ENCODE data around the gene C6orf62. TPM values are rescaled to one million over a fixed set of nuclear protein-coding genes. Genes with fewer than 3 reads are reported as not detected.

Gene C6orf62
- total and polyA plus RNA-seq, 2 donors (not counting 1 experiment from before 2014, with no cell fraction given), result 69.2 to 143 TPM

- H3K4me2 ChIP-seq (replicated peaks; ENCODE audit: low read depth, low read length, poor library complexity, severe bottlenecking), result peak overlapping the region; percentile 83
- H3K27ac ChIP-seq (ENCODE audit: low read length in 2 of 2), result peak overlapping the region; percentile 99
- peaks cover 52% of the 10 kb centered on the region for H3K79me2 ChIP-seq (ENCODE audit: control insufficient read depth, insufficient read depth, low read length)
- ATAC-seq (ENCODE audit: low read depth) (peak; percentile 18), DNase-seq (peak; percentile 89)
- no peaks in the 10 kb centered on the region for H3K27me3 Mint-ChIP-seq
- ChIA-PET CTCF (interaction anchor here (2.4 kb wide), 1 partner anchor 298 kb away, joined by 8 read pairs; no protein-coding TSS in a partner anchor), POLR2A (interaction anchor here (0.5 to 1.3 kb wide), 7 partner anchors 20 to 1337 kb away, joined by 3 to 12 read pairs (median 4); partner anchors contain the start of genes ACOT13 and TDP2)
- no peaks in the 10 kb centered on the region for H3K27me3 ChIP-seq (replicated peaks in 1 of 4; ENCODE audit: control extremely low read depth in 1 of 4, control insufficient read depth in 3 of 4, insufficient read depth in 4 of 4, low read length in 3 of 4)
- WGBS (ENCODE audit: insufficient coverage), result under 1% methylated on average over 34 of the region's 39 CpGs
- H3K9ac ChIP-seq (ENCODE audit: low read length), result peak overlapping the region; percentile 100
- H3K4me3 ChIP-seq (ENCODE audit: control extremely low read depth in 1 of 5, extremely low read depth in 1 of 5, insufficient read depth in 1 of 5, low read depth in 2 of 5, low read length in 4 of 5), result peak overlapping the region; percentile 84 to 99 (median 88)
- TF ChIP-seq CTCF (IDR thresholded peaks at IDR 0.05), result no peak
- no peak for TF ChIP-seq EZH2 (IDR thresholded peaks at IDR 0.05; ENCODE audit: borderline replicate concordance, insufficient read depth, low read depth, low read length, poor library complexity, severe bottlenecking)
- H3K4me3 Mint-ChIP-seq, result peak overlapping the region; percentile 89
- peak overlapping the region; percentile 100 for H3K27ac Mint-ChIP-seq
- peaks cover 31% of the 10 kb centered on the region for H4K20me1 ChIP-seq (ENCODE audit: control insufficient read depth, insufficient read depth, low read length, poor library complexity, severe bottlenecking)
- peaks cover 51% of the 10 kb centered on the region for H3K4me1 Mint-ChIP-seq
- H3K9me3 ChIP-seq (ENCODE audit: control extremely low read depth in 1 of 3, control insufficient read depth in 2 of 3, insufficient read depth in 1 of 3, low read length in 2 of 3), result no peaks in the 10 kb centered on the region
- no peaks in the 10 kb centered on the region for H3K9me3 Mint-ChIP-seq (ENCODE audit: insufficient read depth)
- intact Hi-C loops (cut with micrococcal nuclease), result loop anchor here (2.0 to 5.0 kb wide), 3 partner anchors 47 to 297 kb away; partner anchors contain the start of gene RIPOR2
- peaks cover 6 to 31% of the 10 kb centered on the region in 2 experiments for H3K36me3 ChIP-seq (replicated peaks in 1 of 2; ENCODE audit: control extremely low read depth in 1 of 2, control insufficient read depth in 1 of 2, extremely low read depth in 1 of 2, insufficient read depth in 2 of 2, low read length in 1 of 2)
- peak overlapping the region; percentile 80 for H2AFZ ChIP-seq (ENCODE audit: insufficient read depth, low read depth, low read length, poor library complexity, severe bottlenecking)
- peaks cover 41 to 46% of the 10 kb centered on the region in 2 donors for H3K4me1 ChIP-seq (ENCODE audit: control insufficient read depth in 2 of 2, insufficient read depth in 2 of 2, low read length in 2 of 2)
Measured at GRCh38 chr6:24720131-24720603, 1.2 kb upstream of the C6orf62 start.

DNA sequence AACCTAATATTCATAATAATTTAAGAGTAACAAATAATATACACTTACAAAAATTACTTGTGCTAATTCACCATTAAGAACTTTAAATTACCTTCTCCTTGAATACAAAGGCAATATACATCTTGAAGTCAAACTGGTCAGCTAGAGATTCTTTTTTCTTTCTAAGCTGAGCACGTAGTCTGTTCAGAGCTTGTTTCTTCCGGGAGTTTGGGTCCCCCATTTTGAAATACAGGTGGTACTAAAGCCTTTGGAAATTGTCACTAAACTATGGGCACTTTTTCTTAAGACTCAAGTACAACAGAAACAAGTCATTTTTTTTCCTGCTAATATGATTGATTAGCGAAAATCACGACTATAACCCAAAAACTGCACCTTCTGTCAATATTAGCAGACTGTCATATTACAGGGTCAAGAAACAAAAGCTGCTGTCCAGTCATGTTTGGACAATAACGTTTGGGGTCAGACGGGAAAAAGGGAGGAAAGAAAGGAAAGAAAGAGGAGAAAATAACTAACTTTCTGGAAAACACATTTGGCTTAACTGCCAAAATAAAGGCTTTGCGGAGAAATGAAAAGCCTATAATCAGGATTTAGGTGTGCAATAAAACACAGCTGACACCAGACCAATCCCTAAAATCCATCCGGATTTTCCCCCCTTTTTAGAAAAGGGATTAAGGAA, 367 bp downstream of the C6orf62 start:
- Histone ChIP-seq H2AFZ (ENCODE audit: insufficient read depth, low read depth, low read length, poor library complexity, severe bottlenecking) (no peak overlapping the region), H3K4me2 (replicated peaks; ENCODE audit: low read depth, low read length, poor library complexity, severe bottlenecking) (peak overlapping the region; percentile 83), H3K36me3 (replicated peaks in 1 of 2; ENCODE audit: control extremely low read depth in 1 of 2, control insufficient read depth in 1 of 2, extremely low read depth in 1 of 2, insufficient read depth in 2 of 2, low read length in 1 of 2) (peaks cover 12 to 47% of the 10 kb centered on the region in 2 experiments), H3K27me3 (replicated peaks in 1 of 4; ENCODE audit: control extremely low read depth in 1 of 4, control insufficient read depth in 3 of 4, insufficient read depth in 4 of 4, low read length in 3 of 4) (no peaks in the 10 kb centered on the region), H3K4me3 (ENCODE audit: control extremely low read depth in 1 of 5, extremely low read depth in 1 of 5, insufficient read depth in 1 of 5, low read depth in 2 of 5, low read length in 4 of 5) (peak overlapping the region; percentile 84 to 98 (median 87)), H3K79me2 (ENCODE audit: control insufficient read depth, insufficient read depth, low read length) (peaks cover 67% of the 10 kb centered on the region), H4K20me1 (ENCODE audit: control insufficient read depth, insufficient read depth, low read length, poor library complexity, severe bottlenecking) (peaks cover 45% of the 10 kb centered on the region), H3K4me1 (ENCODE audit: control insufficient read depth in 2 of 2, insufficient read depth in 2 of 2, low read length in 2 of 2) (peaks cover 41 to 47% of the 10 kb centered on the region in 2 donors), H3K9ac (ENCODE audit: low read length) (peak overlapping the region; percentile 100), H3K9me3 (ENCODE audit: control extremely low read depth in 1 of 3, control insufficient read depth in 2 of 3, insufficient read depth in 1 of 3, low read length in 2 of 3) (no peaks in the 10 kb centered on the region), H3K27ac (ENCODE audit: low read length in 2 of 2) (peak overlapping the region; percentile 99)
- H3K27me3 Mint-ChIP-seq, result no peaks in the 10 kb centered on the region
- ATAC-seq (ENCODE audit: low read depth) (no peak), DNase-seq (no peak)
- POLR2A ChIA-PET, result interaction anchor here (0.6 to 1.6 kb wide), 6 partner anchors 13 to 309 kb away, joined by 5 to 12 read pairs (median 6); no protein-coding TSS in a partner anchor
- CTCF ChIA-PET, result interaction anchor here (1.1 to 3.1 kb wide), 4 partner anchors 134 to 299 kb away, joined by 3 to 11 read pairs (median 6); partner anchors contain the start of gene ALDH5A1
- no peaks in the 10 kb centered on the region for H3K9me3 Mint-ChIP-seq (ENCODE audit: insufficient read depth)
- TF ChIP-seq CTCF (IDR thresholded peaks at IDR 0.05), result no peak
- no peak for TF ChIP-seq EZH2 (IDR thresholded peaks at IDR 0.05; ENCODE audit: borderline replicate concordance, insufficient read depth, low read depth, low read length, poor library complexity, severe bottlenecking)
- intact Hi-C loops (cut with micrococcal nuclease), result no loop called here
- no CpG with 5 or more reads among the region's 8 CpGs for WGBS (ENCODE audit: insufficient coverage)
- H3K4me1 Mint-ChIP-seq, result peaks cover 62% of the 10 kb centered on the region
- H3K27ac Mint-ChIP-seq, result peak overlapping the region; percentile 100
- peak overlapping the region; percentile 89 for H3K4me3 Mint-ChIP-seq
